DND-41 (cell line): ENCODE results near the gene POLR3A.
"Not testable (repeated sequence)": the region's sequence is repeated elsewhere in the genome, so short reads cannot be mapped to it uniquely, and the experiment has no call there.

Source experiments
- ATAC-seq: fragments of 200-7000 bp; cut with Tn5 transposase; 3 replicates; pipeline ENCODE4 v1.9.1; 2021; ENCODE audit warnings: low read depth; ENCODE audit not compliant: insufficient read depth
- DNase-seq: peaks from one replicate; pipeline ENCODE4 v3.0.0-alpha.2; 2020
- H2AFZ ChIP-seq: 2 replicates; pipeline ENCODE4 v1.6.0; 2012; ENCODE audit warnings: low read depth, low read length
- H3K27ac ChIP-seq: 2 replicates; pipeline ENCODE4 v1.5.1; 2012; ENCODE audit warnings: low read length, inconsistent platforms
- H3K27me3 ChIP-seq: fragments of 200-600 bp; sonication (generic); 2 replicates; pipeline ENCODE4 v1.6.0; 2012; ENCODE audit warnings: low read length, mild to moderate bottlenecking, inconsistent platforms; ENCODE audit not compliant: insufficient read depth, poor library complexity
- H3K36me3 ChIP-seq: 2 replicates; pipeline ENCODE4 v1.5.1; 2012; ENCODE audit warnings: low read length, inconsistent platforms; ENCODE audit not compliant: insufficient read depth
- H3K4me1 ChIP-seq: 2 replicates; pipeline ENCODE4 v1.5.1; 2012; ENCODE audit warnings: mild to moderate bottlenecking, low read length; ENCODE audit not compliant: insufficient read depth
- H3K4me2 ChIP-seq: 2 replicates; pipeline ENCODE4 v1.6.0; 2012; ENCODE audit warnings: mild to moderate bottlenecking, moderate library complexity, low read length, inconsistent platforms; ENCODE audit not compliant: insufficient read depth
- H3K4me3 ChIP-seq, 2 experiments: fragments of 200-600 bp in 1 of 2; shearing (Covaris generic) in 1 of 2; 2 replicates each; pipeline ENCODE4 v1.5.1; 2012 to 2016; ENCODE audit warnings: inconsistent platforms in 2 of 2, low read length in 2 of 2, mild to moderate bottlenecking in 2 of 2, low read depth in 1 of 2, moderate library complexity in 1 of 2
- H3K79me2 ChIP-seq: 2 replicates; pipeline ENCODE4 v1.6.0; 2012; ENCODE audit warnings: low read length, inconsistent platforms; ENCODE audit not compliant: insufficient read depth
- H3K9ac ChIP-seq: 2 replicates; pipeline ENCODE4 v1.6.0; 2012; ENCODE audit warnings: low read depth, mild to moderate bottlenecking, inconsistent platforms, low read length, moderate library complexity
- H3K9me3 ChIP-seq: 2 replicates; pipeline ENCODE4 v1.5.1; 2012; ENCODE audit warnings: low read length, moderate library complexity, mild to moderate bottlenecking, inconsistent platforms; ENCODE audit not compliant: insufficient read depth, severe bottlenecking
- H4K20me1 ChIP-seq: 2 replicates; pipeline ENCODE4 v1.6.0; 2012; ENCODE audit warnings: low read length; ENCODE audit not compliant: insufficient read depth
- EZH2 ChIP-seq: IDR thresholded peaks from 3 replicates; pipeline ENCODE4 v1.6.1; 2012; ENCODE audit warnings: borderline replicate concordance, low read depth, mild to moderate bottlenecking, moderate library complexity, low read length, inconsistent platforms; ENCODE audit not compliant: severe bottlenecking
- TF ChIP-seq, protein P1 (sequence below): IDR thresholded peaks from 2 replicates; pipeline ENCODE4 v1.5.1; 2012; ENCODE audit warnings: borderline replicate concordance, low read length, moderate library complexity, mild to moderate bottlenecking; ENCODE audit not compliant: poor library complexity, severe bottlenecking; ENCODE audit errors: extremely low read depth

Gene POLR3A

DNA sequence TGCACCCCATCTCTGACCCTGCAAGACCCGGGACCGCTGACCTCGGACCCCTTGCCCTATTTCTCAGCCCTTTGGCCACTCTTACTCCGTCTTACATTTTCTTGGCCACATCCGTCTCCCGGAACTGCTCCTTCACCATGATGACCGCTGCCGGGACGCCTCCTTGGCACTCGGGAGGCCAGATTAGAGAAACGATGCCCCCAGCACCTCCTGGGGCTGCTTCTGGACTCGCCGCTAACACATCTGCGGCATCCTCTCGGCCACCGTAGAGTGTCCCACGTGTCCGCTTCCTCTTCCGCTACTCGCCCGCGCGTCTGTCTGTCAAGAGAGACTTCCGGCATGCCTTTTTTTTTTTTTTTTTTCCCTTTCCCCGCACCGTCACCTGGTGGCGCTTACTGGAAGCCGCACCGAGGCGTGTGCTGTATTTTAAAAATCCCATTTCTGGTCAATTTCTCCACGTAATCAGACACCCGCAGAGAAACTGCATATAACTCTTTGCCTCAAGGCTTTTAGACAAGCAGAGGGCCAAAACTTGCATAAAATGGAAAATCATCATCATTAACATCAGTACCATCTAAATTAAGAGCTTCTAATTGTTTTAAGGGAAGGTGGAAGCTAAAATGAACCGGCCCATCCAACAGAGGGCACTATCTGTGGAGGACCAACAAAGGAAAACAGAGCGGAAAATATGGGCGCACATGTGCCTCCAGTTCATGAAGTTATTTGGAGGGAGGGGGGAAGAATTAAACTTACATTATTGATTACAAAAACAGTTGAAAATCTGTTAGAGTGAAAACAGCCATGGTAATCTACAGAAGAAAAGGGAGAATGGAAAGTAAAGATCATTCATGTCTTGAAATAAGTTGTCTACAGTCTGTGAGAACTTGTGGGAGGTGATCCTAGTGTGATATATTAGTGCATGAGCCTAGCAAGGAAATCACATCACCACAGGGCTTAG, at the start of gene POLR3A:
TSS of gene POLR3A (minus strand) at position 247 of the 958 bp plus-strand sequence. CDS start at position 139, 108 bp downstream.
- Histone ChIP-seq H4K20me1 (peaks cover 7% of the 10 kb centered on the region), H3K36me3 (peaks cover 30% of the 10 kb centered on the region), H3K27ac (peak within 1 kb of the TSS; percentile 79), H3K4me2 (peak within 1 kb of the TSS; percentile 67), H2AFZ (peak within 1 kb of the TSS; percentile 87), H3K4me3 (peak within 1 kb of the TSS; percentile 63 to 80), H3K27me3 (no peaks in the 10 kb centered on the region), H3K9me3 (no peaks in the 10 kb centered on the region), H3K9ac (peak within 1 kb of the TSS; percentile 76), H3K79me2 (peaks cover 39% of the 10 kb centered on the region), H3K4me1 (peaks cover 37% of the 10 kb centered on the region)
- TF ChIP-seq, protein P1, sequence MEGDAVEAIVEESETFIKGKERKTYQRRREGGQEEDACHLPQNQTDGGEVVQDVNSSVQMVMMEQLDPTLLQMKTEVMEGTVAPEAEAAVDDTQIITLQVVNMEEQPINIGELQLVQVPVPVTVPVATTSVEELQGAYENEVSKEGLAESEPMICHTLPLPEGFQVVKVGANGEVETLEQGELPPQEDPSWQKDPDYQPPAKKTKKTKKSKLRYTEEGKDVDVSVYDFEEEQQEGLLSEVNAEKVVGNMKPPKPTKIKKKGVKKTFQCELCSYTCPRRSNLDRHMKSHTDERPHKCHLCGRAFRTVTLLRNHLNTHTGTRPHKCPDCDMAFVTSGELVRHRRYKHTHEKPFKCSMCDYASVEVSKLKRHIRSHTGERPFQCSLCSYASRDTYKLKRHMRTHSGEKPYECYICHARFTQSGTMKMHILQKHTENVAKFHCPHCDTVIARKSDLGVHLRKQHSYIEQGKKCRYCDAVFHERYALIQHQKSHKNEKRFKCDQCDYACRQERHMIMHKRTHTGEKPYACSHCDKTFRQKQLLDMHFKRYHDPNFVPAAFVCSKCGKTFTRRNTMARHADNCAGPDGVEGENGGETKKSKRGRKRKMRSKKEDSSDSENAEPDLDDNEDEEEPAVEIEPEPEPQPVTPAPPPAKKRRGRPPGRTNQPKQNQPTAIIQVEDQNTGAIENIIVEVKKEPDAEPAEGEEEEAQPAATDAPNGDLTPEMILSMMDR: peak; percentile 72
- TF ChIP-seq EZH2: no peak
- peak; percentile 51 for ATAC-seq
- DNase-seq: peak; percentile 93

- H3K4me1 ChIP-seq: no peaks in the 10 kb centered on the region
- DNase-seq (no peak), ATAC-seq (no peak)
- H3K27ac ChIP-seq: no peak overlapping the region
- no peaks in the 10 kb centered on the region for H4K20me1 ChIP-seq
- no peaks in the 10 kb centered on the region for H3K9me3 ChIP-seq
- no peak overlapping the region for H2AFZ ChIP-seq
- no peak overlapping the region for H3K4me2 ChIP-seq
- no peaks in the 10 kb centered on the region for H3K36me3 ChIP-seq
- H3K4me3 ChIP-seq: no peak overlapping the region
- no peak for TF ChIP-seq EZH2
- TF ChIP-seq, protein P1: no peak
- H3K27me3 ChIP-seq: no peaks in the 10 kb centered on the region
- no peaks in the 10 kb centered on the region for H3K79me2 ChIP-seq
- H3K9ac ChIP-seq: no peak overlapping the region
Measured at GRCh38 chr10:78078539-78079330, 49.4 kb upstream of the POLR3A start.

DNA sequence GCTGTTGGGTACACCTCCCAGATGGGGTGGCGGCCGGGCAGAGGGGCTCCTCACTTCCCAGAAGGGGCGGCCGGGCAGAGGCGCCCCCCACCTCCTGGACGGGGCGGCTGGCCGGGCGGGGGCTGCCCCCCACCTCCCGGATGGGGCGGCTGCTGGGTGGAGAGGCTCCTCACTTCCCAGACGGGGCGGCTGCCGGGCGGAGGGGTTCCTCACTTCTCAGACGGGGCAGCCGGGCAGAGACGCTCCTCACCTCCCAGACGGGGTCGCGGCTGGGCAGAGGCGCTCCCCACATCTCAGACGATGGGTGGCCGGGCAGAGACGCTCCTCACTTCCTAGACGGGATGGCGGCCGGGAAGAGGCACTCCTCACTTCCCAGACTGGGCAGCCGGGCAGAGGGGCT, 46.5 kb upstream of the POLR3A start:
- not testable (repeated sequence) for H3K36me3 ChIP-seq, DNase-seq, H3K4me3 ChIP-seq, H3K27me3 ChIP-seq, H3K27ac ChIP-seq, H3K4me2 ChIP-seq, H2AFZ ChIP-seq, H3K4me1 ChIP-seq, H3K79me2 ChIP-seq, ATAC-seq, H3K9me3 ChIP-seq, H4K20me1 ChIP-seq, H3K9ac ChIP-seq

- Histone ChIP-seq H3K79me2 (no peaks in the 10 kb centered on the region), H3K4me1 (no peaks in the 10 kb centered on the region), H3K9me3 (no peaks in the 10 kb centered on the region), H3K9ac (no peak overlapping the region), H3K27ac (no peak overlapping the region), H3K27me3 (no peaks in the 10 kb centered on the region), H2AFZ (no peak overlapping the region), H3K4me2 (no peak overlapping the region), H3K4me3 (no peak overlapping the region), H4K20me1 (no peaks in the 10 kb centered on the region), H3K36me3 (no peaks in the 10 kb centered on the region)
- TF ChIP-seq, protein P1: no peak
- TF ChIP-seq EZH2: no peak
- DNase-seq: no peak
- no peak for ATAC-seq
Measured at GRCh38 chr10:78072504-78072903, 43.2 kb upstream of the POLR3A start.
